ENCODE measurements around the gene TNXB. TPM values are rescaled to one million over a fixed set of nuclear protein-coding genes. Genes with fewer than 3 reads are reported as not detected.

Gene TNXB
- total and polyA plus RNA-seq, 4 donors = 21.3 to 117 (median 78.3) TPM

DNA sequence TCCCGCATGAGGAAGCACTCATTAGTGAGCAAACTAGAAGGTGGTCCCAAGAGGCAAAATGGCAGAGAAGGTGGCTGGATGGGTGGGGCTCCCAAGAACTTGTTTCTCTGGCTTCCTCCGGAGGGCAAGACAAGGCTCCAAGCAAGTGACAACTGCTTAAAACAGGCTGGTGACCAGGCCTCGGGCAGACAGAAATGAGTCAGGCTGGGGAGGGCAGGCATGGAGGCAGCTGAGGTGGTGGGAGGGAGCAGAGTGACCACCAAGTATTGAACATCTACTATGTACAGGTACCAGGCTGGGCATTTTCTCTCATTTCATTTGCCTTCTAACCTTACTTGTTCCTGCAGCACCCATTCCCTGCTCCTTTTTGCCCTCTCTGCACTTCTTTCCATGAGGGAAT is 33.4 kb downstream of the TNXB start:
- ATAC-seq (ENCODE audit: insufficient read depth, low FRiP score) (no peak), DNase-seq (no peak)
- 78 to 93% methylated on average over 3 of the region's 3 CpGs for WGBS, 2 donors
- TF ChIP-seq, protein P1, sequence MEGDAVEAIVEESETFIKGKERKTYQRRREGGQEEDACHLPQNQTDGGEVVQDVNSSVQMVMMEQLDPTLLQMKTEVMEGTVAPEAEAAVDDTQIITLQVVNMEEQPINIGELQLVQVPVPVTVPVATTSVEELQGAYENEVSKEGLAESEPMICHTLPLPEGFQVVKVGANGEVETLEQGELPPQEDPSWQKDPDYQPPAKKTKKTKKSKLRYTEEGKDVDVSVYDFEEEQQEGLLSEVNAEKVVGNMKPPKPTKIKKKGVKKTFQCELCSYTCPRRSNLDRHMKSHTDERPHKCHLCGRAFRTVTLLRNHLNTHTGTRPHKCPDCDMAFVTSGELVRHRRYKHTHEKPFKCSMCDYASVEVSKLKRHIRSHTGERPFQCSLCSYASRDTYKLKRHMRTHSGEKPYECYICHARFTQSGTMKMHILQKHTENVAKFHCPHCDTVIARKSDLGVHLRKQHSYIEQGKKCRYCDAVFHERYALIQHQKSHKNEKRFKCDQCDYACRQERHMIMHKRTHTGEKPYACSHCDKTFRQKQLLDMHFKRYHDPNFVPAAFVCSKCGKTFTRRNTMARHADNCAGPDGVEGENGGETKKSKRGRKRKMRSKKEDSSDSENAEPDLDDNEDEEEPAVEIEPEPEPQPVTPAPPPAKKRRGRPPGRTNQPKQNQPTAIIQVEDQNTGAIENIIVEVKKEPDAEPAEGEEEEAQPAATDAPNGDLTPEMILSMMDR (IDR thresholded peaks at IDR 0.05; ENCODE audit: control extremely low read depth, extremely low read depth) = no peak
- Histone ChIP-seq H3K27me3 (ENCODE audit: control insufficient read depth in 3 of 3, insufficient read depth in 3 of 3, low read length in 2 of 3) (no peaks in the 10 kb centered on the region), H3K4me1 (ENCODE audit: control insufficient read depth in 5 of 5, insufficient read depth in 5 of 5, low read length in 5 of 5) (peaks cover 0 to 8% (median 0%) of the 10 kb centered on the region in 5 donors), H3K27ac (ENCODE audit: low read depth in 1 of 2, low read length in 1 of 2) (peak overlapping the region in 1 of 2 donors; percentile 34), H3K9me3 (ENCODE audit: control insufficient read depth in 4 of 4, insufficient read depth in 3 of 4, low read length in 3 of 4) (no peaks in the 10 kb centered on the region), H3K9ac (ENCODE audit: insufficient read depth in 1 of 2, low read length in 2 of 2) (no peak overlapping the region), H3K4me3 (no peak overlapping the region), H3K36me3 (ENCODE audit: control insufficient read depth in 4 of 4, insufficient read depth in 4 of 4, low read length in 4 of 4) (peaks cover 0 to 30% (median 0%) of the 10 kb centered on the region in 4 donors)

DNA sequence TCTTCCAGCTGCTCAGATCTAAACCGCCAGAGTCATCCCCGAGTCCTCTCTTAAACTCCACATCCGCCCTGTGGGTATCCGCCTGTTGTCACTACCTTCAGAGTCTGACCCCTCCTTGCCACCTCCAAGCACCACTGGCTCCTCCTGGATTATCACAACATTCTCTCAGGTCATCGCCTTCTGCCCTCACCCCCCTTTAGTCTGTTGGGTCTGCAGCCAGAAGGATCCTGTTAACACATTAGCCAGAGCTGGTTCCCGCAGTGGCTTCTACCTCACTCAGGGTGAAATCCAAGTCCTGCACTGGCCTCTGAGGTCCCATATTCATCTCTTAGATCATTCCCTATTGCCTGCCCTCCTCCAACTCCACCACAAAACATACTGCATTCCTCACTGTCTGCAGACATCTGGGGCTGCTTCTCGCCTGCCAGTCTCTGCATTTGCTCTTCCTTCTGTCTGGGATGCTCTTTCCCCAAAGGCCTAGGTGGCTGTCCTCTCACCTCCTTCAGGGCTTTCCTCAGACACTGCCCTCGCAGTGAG is 34.1 kb downstream of the TNXB start:
- Histone ChIP-seq H3K4me3 (no peak overlapping the region), H3K27ac (ENCODE audit: low read depth in 1 of 2, low read length in 1 of 2) (no peak overlapping the region), H3K9ac (ENCODE audit: insufficient read depth in 1 of 2, low read length in 2 of 2) (no peak overlapping the region), H3K4me1 (ENCODE audit: control insufficient read depth in 5 of 5, insufficient read depth in 5 of 5, low read length in 5 of 5) (peaks cover 0 to 8% (median 0%) of the 10 kb centered on the region in 5 donors), H3K9me3 (ENCODE audit: control insufficient read depth in 4 of 4, insufficient read depth in 3 of 4, low read length in 3 of 4) (no peaks in the 10 kb centered on the region), H3K27me3 (ENCODE audit: control insufficient read depth in 3 of 3, insufficient read depth in 3 of 3, low read length in 2 of 3) (no peaks in the 10 kb centered on the region), H3K36me3 (ENCODE audit: control insufficient read depth in 4 of 4, insufficient read depth in 4 of 4, low read length in 4 of 4) (peaks cover 0 to 33% (median 0%) of the 10 kb centered on the region in 4 donors)
- DNase-seq (no peak), ATAC-seq (ENCODE audit: insufficient read depth, low FRiP score) (no peak)
- TF ChIP-seq, protein P1 (IDR thresholded peaks at IDR 0.05; ENCODE audit: control extremely low read depth, extremely low read depth) = no peak
- 88 to 96% methylated on average over 8 of the region's 8 CpGs for WGBS, 2 donors

DNA sequence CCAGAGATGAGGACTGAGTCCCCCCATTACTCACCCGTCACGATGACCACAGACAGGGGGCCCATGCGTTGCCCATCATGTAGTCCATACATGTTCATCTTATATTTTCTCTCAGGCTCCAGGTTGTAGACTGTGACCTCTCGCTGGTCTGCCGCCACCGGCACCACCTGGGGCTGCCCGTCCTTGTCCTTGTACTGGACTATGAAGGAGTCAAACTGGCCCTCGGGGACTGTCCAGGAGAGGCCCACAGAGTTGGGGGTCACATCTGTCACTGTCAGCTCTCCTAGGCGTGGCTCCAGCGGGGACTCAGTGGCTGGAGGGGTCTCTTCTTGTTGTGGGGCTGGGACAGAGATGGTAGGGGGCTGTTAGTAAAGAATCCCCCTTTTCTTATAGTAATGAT is 35.5 kb downstream of the TNXB start:
- Histone ChIP-seq H3K4me1 (ENCODE audit: control insufficient read depth in 5 of 5, insufficient read depth in 5 of 5, low read length in 5 of 5) (peaks cover 0 to 5% (median 0%) of the 10 kb centered on the region in 5 donors), H3K27ac (ENCODE audit: low read depth in 1 of 2, low read length in 1 of 2) (no peak overlapping the region), H3K27me3 (ENCODE audit: control insufficient read depth in 3 of 3, insufficient read depth in 3 of 3, low read length in 2 of 3) (no peaks in the 10 kb centered on the region), H3K4me3 (no peak overlapping the region), H3K36me3 (ENCODE audit: control insufficient read depth in 4 of 4, insufficient read depth in 4 of 4, low read length in 4 of 4) (peaks cover 0 to 34% (median 0%) of the 10 kb centered on the region in 4 donors), H3K9me3 (ENCODE audit: control insufficient read depth in 4 of 4, insufficient read depth in 3 of 4, low read length in 3 of 4) (no peaks in the 10 kb centered on the region), H3K9ac (ENCODE audit: insufficient read depth in 1 of 2, low read length in 2 of 2) (no peak overlapping the region)
- TF ChIP-seq, protein P1 (IDR thresholded peaks at IDR 0.05; ENCODE audit: control extremely low read depth, extremely low read depth) = no peak
- 91 to 96% methylated on average over 10 of the region's 10 CpGs for WGBS, 2 donors
- no peak for DNase-seq
- no peak for ATAC-seq (ENCODE audit: insufficient read depth, low FRiP score)

DNA sequence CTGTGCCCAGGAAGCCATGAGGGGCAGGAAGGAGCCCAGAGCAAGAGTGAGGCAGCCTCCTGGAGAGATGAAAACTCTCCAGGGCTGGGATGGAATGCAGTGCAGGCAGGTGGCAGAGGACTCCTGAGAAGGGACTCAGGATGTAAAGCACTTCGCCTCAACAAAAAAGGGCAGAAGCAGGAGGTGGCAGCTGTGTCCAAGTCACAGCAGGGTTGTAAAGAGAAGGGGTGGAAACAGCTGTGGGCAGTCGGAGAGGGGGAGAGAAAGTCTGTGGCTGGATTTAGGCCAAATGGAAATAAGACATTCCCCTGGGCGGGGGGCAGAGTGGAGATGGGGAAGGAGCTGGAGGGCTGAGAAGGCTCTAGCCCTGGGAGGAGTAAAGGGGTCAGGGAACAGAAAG is 36.0 kb downstream of the TNXB start:
- 63 to 85% methylated on average over 3 of the region's 3 CpGs for WGBS, 2 donors
- ATAC-seq (ENCODE audit: insufficient read depth, low FRiP score) (no peak), DNase-seq (peak; percentile 47 to 73 (median 52))
- Histone ChIP-seq H3K4me3 (no peak overlapping the region), H3K36me3 (ENCODE audit: control insufficient read depth in 4 of 4, insufficient read depth in 4 of 4, low read length in 4 of 4) (peaks cover 0 to 36% (median 0%) of the 10 kb centered on the region in 4 donors), H3K4me1 (ENCODE audit: control insufficient read depth in 5 of 5, insufficient read depth in 5 of 5, low read length in 5 of 5) (peaks cover 0 to 5% (median 0%) of the 10 kb centered on the region in 5 donors), H3K9ac (ENCODE audit: insufficient read depth in 1 of 2, low read length in 2 of 2) (no peak overlapping the region), H3K27ac (ENCODE audit: low read depth in 1 of 2, low read length in 1 of 2) (no peak overlapping the region), H3K9me3 (ENCODE audit: control insufficient read depth in 4 of 4, insufficient read depth in 3 of 4, low read length in 3 of 4) (no peaks in the 10 kb centered on the region), H3K27me3 (ENCODE audit: control insufficient read depth in 3 of 3, insufficient read depth in 3 of 3, low read length in 2 of 3) (no peaks in the 10 kb centered on the region)
- TF ChIP-seq, protein P1 (IDR thresholded peaks at IDR 0.05; ENCODE audit: control extremely low read depth, extremely low read depth) = no peak

Measured in lung (tissue), 12 donors.